Measurements from ENCODE around the gene MON2.

DNA sequence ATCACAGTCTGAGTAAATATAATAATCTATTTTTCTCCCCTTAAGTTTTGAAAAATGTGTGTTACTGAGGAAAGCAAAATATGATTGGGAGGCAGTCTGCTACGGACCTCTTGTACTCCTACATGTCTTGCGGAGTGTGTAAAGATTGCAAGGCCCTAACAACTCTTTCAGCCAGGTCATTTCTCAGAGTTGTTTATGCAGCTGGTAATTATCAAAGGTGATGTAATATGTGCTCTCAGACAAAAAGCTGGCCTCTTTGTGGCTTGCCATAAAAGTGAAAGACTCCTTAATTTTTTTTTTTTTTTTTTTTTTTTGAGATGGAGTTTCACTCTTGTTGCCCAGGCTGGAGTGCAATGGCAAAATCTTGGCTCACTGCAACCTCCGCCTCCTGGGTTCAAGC is 40.5 kb upstream of the MON2 start:
- TF ChIP-seq CTCF (IDR thresholded peaks at IDR 0.05) (no peak), POLR2AphosphoS5 (IDR thresholded peaks at IDR 0.05; ENCODE audit: low read depth, low read length) (no peak), SIN3A (IDR thresholded peaks at IDR 0.05; ENCODE audit: borderline replicate concordance, insufficient read depth, low read depth, low read length) (no peak)
- TF ChIP-seq, protein P1, sequence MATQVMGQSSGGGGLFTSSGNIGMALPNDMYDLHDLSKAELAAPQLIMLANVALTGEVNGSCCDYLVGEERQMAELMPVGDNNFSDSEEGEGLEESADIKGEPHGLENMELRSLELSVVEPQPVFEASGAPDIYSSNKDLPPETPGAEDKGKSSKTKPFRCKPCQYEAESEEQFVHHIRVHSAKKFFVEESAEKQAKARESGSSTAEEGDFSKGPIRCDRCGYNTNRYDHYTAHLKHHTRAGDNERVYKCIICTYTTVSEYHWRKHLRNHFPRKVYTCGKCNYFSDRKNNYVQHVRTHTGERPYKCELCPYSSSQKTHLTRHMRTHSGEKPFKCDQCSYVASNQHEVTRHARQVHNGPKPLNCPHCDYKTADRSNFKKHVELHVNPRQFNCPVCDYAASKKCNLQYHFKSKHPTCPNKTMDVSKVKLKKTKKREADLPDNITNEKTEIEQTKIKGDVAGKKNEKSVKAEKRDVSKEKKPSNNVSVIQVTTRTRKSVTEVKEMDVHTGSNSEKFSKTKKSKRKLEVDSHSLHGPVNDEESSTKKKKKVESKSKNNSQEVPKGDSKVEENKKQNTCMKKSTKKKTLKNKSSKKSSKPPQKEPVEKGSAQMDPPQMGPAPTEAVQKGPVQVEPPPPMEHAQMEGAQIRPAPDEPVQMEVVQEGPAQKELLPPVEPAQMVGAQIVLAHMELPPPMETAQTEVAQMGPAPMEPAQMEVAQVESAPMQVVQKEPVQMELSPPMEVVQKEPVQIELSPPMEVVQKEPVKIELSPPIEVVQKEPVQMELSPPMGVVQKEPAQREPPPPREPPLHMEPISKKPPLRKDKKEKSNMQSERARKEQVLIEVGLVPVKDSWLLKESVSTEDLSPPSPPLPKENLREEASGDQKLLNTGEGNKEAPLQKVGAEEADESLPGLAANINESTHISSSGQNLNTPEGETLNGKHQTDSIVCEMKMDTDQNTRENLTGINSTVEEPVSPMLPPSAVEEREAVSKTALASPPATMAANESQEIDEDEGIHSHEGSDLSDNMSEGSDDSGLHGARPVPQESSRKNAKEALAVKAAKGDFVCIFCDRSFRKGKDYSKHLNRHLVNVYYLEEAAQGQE (IDR thresholded peaks at IDR 0.05; ENCODE audit: insufficient read depth in 1 of 2, low read depth in 2 of 2, low read length in 1 of 2): no peak
